Stimulated activated naive CD8-positive, alpha-beta T cell treated with anti-CD3 and anti-CD28 coated beads, Interleukin-15, Interleukin-2, amounts not matched to agents 100 U/mL and 50 U/mL, for 24 hours (primary cell): ENCODE measurements around the gene COA6.
"Not testable (repeated sequence)": the region's sequence is repeated elsewhere in the genome, so short reads cannot be mapped to it uniquely, and the experiment has no call there.

Source experiments
- ATAC-seq: fragments of 150-1000 bp; cut with Tn5 transposase; one replicate; pipeline ENCODE4 v1.10.0; 2021
- DNase-seq: peaks from one replicate; pipeline ENCODE4 v3.0.0; 2021

Gene COA6

GRCh38 chr1:234369784-234370183, 3.5 kb upstream of the COA6 start:
- ATAC-seq (no peak), DNase-seq (no peak)

- no peak for DNase-seq
- no peak for ATAC-seq
Observed at GRCh38 chr1:234371414-234371813, 1.8 kb upstream of the COA6 start.

GRCh38 chr1:234372011-234372757, 1.1 kb upstream of the COA6 start:
- DNase-seq = no peak
- no peak for ATAC-seq

DNA sequence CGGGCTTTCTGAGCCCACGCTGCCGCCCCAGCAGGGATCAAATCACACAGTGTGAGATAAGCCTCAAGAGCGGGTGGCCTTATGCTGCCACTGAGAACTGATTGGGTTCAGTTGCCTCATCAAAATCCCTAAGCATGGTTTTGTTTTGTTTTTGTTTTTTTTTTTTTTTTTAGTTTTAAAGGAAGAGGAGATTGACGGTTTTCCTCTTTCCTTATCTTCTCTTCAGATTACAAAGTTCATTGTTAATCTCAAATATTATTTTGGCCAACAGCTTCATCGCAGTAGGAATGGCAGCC, 651 bp downstream of the COA6 start:
- ATAC-seq (peak; percentile 2), DNase-seq (no peak)

GRCh38 chr1:234375672-234376071, 2.4 kb downstream of the COA6 start:
- DNase-seq (no peak), ATAC-seq (no peak)

- DNase-seq, ATAC-seq: not testable (repeated sequence)
Observed at GRCh38 chr1:234379591-234380109, 6.4 kb downstream of the COA6 start.

DNA sequence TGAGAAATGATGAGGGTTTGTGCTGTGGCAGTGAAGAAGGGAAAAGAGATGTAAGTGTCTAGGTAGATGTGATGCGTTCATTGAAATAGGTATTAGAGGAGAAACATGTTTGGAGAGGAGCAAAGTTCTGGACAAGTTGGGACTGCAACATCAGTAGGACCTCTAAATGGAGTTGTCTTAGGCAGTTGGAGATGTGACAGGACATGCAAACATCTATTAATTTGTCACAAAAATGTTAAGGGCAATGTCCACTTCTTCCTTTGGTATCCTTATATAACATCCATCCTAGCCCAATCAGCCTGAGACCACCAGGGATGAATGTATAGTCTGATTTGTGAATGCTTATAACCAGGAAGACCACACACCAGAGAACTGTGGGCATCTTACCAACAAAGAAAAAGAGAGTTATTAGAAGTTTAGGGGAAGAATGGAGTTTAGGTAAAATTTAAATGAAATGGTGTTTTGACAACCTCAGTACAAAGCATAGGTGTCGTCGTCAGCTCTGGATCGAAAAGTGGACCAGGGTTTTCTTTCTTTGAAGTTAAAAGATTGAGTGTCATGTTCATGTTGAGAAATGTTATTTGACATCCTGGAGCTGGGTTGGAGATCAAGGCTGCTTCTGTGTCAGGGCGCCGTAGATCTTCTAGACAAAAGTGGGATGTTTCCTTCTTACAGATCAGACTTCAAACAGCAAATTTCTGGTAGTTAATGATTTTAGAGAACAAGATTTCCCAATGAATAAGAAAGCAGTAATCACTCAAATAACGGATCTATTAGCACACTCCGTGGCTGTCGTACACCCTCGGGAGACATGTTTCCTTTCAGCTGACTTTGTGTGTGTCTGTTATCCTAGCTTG, 8.7 kb downstream of the COA6 start:
- ATAC-seq = no peak

GRCh38 chr1:234386122-234386521, 12.9 kb downstream of the COA6 start:
- no peak for DNase-seq
- no peak for ATAC-seq

More for the DNA sequence above, 8.7 kb downstream of the COA6 start:
- DNase-seq = no peak

- DNase-seq = no peak
- ATAC-seq = no peak
Observed at GRCh38 chr1:234388094-234388493, 14.8 kb downstream of the COA6 start.

GRCh38 chr1:234393190-234393589, 19.9 kb downstream of the COA6 start:
- ATAC-seq (no peak), DNase-seq (no peak)

DNA sequence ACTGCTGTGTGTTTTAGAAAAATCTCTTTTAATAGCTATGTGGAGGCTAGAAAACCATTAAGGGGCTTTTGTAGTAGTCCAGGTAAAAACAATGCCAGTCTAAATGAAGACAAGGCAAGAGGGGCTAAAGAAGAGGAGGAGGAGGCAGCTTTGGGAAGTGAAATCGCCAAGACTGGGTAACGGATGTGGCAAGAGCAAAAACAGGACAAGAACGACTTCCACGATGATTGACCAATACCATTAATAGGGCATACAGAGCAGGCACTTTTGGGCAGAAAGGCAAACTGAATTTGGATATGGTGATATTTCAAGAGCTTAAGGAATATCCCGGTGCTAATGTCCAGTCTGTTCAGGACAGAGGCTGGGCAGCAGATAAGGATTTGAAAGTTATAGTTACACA, 22.0 kb downstream of the COA6 start:
- no peak for DNase-seq

DNA sequence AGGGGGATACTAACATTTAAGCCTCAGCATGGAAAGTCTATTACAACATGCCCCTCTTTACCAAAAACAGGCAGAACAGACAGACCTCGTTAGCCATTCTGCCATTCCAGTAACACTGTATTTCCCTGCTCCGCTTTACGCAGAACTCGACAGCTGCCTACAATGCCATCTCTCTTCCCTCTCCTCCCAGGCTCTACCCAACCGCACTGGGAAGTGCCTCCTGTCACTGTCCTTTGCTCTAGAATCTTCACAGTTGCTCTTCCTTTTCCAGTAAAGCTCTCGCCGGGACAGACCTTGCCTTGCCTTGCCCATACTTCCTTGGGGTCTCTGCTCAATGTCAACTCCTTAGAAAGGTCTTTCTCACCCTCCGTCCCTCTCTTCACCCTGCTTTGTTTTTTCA, 22.8 kb downstream of the COA6 start:
- ATAC-seq (no peak), DNase-seq (no peak)

More for the DNA sequence above, 22.0 kb downstream of the COA6 start:
- ATAC-seq = no peak

GRCh38 chr1:234396871-234397270, 23.6 kb downstream of the COA6 start:
- no peak for ATAC-seq
- no peak for DNase-seq

DNA sequence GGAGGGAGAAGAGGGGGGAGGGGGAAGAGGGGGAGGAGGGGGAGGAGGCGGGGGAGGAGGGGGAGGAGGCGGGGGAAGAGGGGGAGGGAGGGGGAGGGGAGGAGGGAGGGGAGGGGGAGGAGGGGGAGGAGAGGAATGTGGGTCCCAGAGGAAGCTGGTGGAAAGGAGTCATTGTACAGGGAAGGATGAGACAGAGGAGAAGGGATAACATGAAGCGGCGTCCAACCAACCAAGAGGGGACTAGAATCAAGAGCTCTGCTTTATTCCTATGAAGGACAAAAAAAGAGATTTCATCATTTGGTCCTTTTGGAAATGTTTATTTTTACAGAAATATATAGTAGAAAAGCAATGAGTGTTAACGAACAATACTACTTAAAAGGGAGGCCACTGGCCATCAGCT, 24.5 kb downstream of the COA6 start:
- DNase-seq (no peak), ATAC-seq (no peak)

GRCh38 chr1:234398849-234399381, 25.7 kb downstream of the COA6 start:
- ATAC-seq = peak; percentile 55

DNA sequence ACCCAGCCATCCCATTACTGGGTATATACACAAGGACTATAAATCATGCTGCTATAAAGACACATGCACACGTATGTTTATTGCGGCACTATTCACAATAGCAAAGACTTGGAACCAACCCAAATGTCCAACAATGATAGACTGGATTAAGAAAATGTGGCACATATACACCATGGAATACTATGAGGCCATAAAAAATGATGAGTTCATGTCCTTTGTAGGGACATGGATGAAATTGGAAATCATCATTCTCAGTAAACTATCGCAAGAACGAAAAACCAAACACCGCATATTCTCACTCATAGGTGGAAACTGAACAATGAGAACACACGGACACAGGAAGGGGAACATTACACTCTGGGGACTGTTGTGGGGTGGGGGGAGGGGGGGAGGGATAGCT, 26.3 kb downstream of the COA6 start:
- not testable (repeated sequence) for ATAC-seq, DNase-seq

More at GRCh38 chr1:234398849-234399381, 25.7 kb downstream of the COA6 start:
- DNase-seq = no peak

- DNase-seq (no peak), ATAC-seq (no peak)
Observed at GRCh38 chr1:234400773-234401172, 27.5 kb downstream of the COA6 start.

DNA sequence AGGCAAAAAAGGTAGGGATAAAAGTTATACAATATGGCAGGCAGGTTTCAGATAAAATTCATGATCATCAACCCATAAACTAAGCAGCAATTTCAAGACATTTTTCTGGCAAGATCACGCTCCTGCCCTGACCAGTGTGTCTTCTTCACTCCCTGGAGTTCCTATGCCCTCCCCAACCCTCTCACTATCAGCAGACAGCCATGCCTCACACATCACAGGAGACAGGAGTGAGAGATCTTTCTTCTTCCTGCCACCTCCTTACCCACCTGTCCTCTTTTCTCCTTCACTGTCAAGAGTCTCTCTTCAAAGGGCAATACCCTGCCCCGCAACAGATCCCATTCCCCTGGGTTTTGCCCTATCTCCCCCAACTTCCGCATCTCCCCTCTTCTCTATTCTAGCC, 28.4 kb downstream of the COA6 start:
- ATAC-seq = no peak
- no peak for DNase-seq

DNA sequence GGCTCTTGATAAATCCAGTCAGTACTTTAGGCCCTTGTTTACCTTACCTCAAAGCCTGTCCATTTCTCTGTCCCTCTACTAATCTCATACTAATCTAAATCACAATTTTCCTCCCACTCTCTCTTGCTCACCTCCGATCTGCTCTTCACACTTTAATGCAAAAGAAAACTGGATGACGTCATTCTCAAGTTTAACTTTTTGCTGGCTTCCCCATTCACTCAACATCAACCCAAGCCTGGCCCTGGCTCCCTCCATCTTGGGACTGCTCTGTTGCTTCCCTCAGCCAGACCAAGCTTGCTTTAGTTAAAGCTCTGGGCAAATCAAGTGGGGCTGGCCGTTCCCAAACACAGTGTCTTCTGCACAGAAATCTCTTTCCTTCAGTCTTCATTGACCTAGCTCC, 29.7 kb downstream of the COA6 start:
- ATAC-seq (no peak), DNase-seq (no peak)

DNA sequence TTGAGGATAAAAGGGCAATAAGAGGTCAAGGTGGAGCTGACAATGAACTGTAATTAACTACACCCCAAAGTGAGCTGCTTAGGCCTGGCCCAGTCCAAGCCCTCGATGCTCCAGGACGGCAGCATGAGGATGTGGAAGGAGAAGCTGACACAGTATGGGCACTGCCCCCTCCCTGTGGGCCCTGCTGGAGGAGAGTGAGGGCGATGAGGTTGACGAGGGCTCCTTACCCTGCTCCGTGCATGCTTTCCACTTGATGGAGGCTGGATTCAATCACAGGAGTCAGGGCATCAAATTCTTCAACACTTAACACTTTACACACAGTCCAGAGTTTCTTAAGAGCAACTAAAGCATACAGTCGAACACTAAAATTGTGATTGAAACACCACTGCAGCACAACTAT, 32.4 kb downstream of the COA6 start:
- ATAC-seq (no peak), DNase-seq (no peak)

GRCh38 chr1:234406871-234407270, 33.6 kb downstream of the COA6 start:
- ATAC-seq (no peak), DNase-seq (no peak)

DNA sequence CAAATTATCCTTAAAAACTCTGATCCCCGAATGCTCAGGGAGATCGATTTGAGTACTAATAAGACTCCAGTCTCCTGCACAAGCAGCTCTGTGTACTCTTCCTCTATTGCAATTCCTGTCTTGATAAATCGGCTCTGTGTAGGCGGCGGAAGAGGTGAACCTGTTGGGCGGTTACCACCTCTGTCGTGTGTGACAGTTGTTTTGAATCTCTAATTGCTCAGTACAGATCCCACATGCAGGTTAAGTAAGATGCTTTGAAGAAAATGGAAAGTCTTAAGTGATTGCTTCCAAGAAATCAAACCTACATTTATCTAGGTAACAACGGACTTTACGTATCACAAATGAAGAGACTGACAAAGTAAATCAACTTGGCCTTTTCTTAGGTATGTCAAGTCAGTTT, 35.5 kb downstream of the COA6 start:
- no peak for ATAC-seq

DNA sequence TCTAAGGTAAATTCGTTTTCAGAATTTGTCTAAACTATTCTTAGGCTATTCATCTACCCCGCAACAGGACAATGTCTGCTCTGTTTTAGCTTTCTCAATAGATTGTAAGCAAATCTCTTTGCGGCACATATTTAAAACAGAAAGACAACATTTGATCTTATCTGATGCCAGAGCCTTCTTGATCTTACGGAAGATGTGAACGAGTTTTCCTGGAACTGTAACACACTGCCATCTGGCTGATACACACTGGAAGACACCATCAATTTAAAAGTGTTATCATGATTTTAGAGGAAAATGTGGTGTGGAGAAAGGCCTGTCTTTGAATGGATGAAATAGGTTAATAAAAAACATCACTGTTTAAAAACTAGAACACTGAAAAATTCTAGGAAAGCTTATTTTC, 36.1 kb downstream of the COA6 start:
- no peak for DNase-seq
- ATAC-seq = no peak

More for the DNA sequence above, 35.5 kb downstream of the COA6 start:
- no peak for DNase-seq
